Endothelial cell of umbilical vein (primary cell): ENCODE measurements around the gene KPNA2. TPM values are rescaled to one million over a fixed set of nuclear protein-coding genes. Genes with fewer than 3 reads are reported as not detected.
A peak's percentile ranks its signal among the peaks of the same experiment; 100 is the strongest.

Source experiments
- BruUV-seq: library from RNA; stranded (reverse); fragments of 400-500 nt; replicated peaks from 2 replicates; lab custom pipeline; 2021; lab: Mats Ljungman, UMichigan
- CTCF ChIA-PET: fragments of 300-600, 350-600 bp; sonication (Branson Sonifier 250); formaldehyde crosslinking; loops from one replicate; lab custom pipeline; 2021; ENCODE audit warnings: antibody characterized with exemption, inconsistent platforms; lab: Charles Lee
- POLR2A ChIA-PET: fragments of 300-600, 350-600 bp; sonication (Branson Sonifier 250); formaldehyde crosslinking; loops from one replicate; lab custom pipeline; 2021; ENCODE audit warnings: antibody characterized with exemption, inconsistent platforms; lab: Charles Lee
- DNase-seq: peaks from one replicate; pipeline ENCODE4 v3.0.0-alpha.2; 2011; ENCODE audit warnings: low read depth, low spot score
- FAIRE-seq: peaks from 2 replicates; lab custom pipeline; 2011; peaks lifted over from hg19 to GRCh38; lab: Jason Lieb, UNC
- H2AFZ ChIP-seq: 2 replicates; pipeline ENCODE4 v1.6.0; 2012; ENCODE audit warnings: low read depth, low read length, control low read depth, inconsistent platforms
- H3K27ac ChIP-seq: 2 replicates; pipeline ENCODE4 v1.5.1; 2011; ENCODE audit warnings: low read depth, mild to moderate bottlenecking, control low read depth, low read length, moderate library complexity; ENCODE audit not compliant: insufficient read depth
- H3K27me3 ChIP-seq, 2 experiments: 2 replicates each; pipeline versions ENCODE4 v1.6.0 to v1.6.1; 2011; ENCODE audit warnings: low read length in 2 of 2, mixed read lengths in 1 of 2; ENCODE audit not compliant: control insufficient read depth in 2 of 2, insufficient read depth in 2 of 2
- H3K36me3 ChIP-seq, 2 experiments: 2 replicates in 1 of 2; 3 replicates in 1 of 2; pipeline ENCODE4 v1.5.1; 2011; ENCODE audit warnings: low read length in 2 of 2, mild to moderate bottlenecking in 1 of 2, moderate library complexity in 1 of 2; ENCODE audit not compliant: control insufficient read depth in 2 of 2, insufficient read depth in 2 of 2; ENCODE audit errors: extremely low read depth in 1 of 2
- H3K4me1 ChIP-seq: 3 replicates; pipeline ENCODE4 v1.5.1; 2011; ENCODE audit warnings: mild to moderate bottlenecking, low read length; ENCODE audit not compliant: control insufficient read depth, insufficient read depth; ENCODE audit errors: extremely low read depth
- H3K4me2 ChIP-seq: 2 replicates; pipeline ENCODE4 v1.6.1; 2011; ENCODE audit warnings: low read length, control low read depth, mixed read lengths; ENCODE audit not compliant: insufficient read depth
- H3K4me3 ChIP-seq, 3 experiments: fragments of 200-600 bp in 1 of 3; sonication (generic), shearing (Covaris generic) in 1 of 3; replicated peaks in 1 of 3; 2 replicates each; pipeline ENCODE4 v1.5.1; 2011 to 2016; ENCODE audit warnings: control low read depth in 3 of 3, low read length in 3 of 3, mild to moderate bottlenecking in 2 of 3, inconsistent platforms in 1 of 3, low read depth in 1 of 3, moderate library complexity in 1 of 3; ENCODE audit not compliant: insufficient read depth in 1 of 3
- H3K79me2 ChIP-seq: 2 replicates; pipeline ENCODE4 v1.6.0; 2012; ENCODE audit warnings: low read length, inconsistent platforms; ENCODE audit not compliant: control insufficient read depth, insufficient read depth
- H3K9ac ChIP-seq: replicated peaks from 2 replicates; pipeline ENCODE3; 2011; ENCODE audit warnings: low read length, control low read depth; ENCODE audit not compliant: insufficient read depth; ENCODE audit errors: extremely low read depth
- H3K9me1 ChIP-seq: replicated peaks from 3 replicates; pipeline ENCODE4 v1.6.0; 2011; ENCODE audit warnings: mild to moderate bottlenecking, low read length; ENCODE audit not compliant: control insufficient read depth, insufficient read depth; ENCODE audit errors: extremely low read depth
- H3K9me3 ChIP-seq: replicated peaks from 2 replicates; pipeline ENCODE4 v1.5.1; 2012; ENCODE audit warnings: low read length, inconsistent platforms; ENCODE audit not compliant: control insufficient read depth, insufficient read depth
- H4K20me1 ChIP-seq: replicated peaks from 2 replicates; pipeline ENCODE3; 2011; ENCODE audit warnings: mild to moderate bottlenecking, low read length; ENCODE audit not compliant: control insufficient read depth, insufficient read depth; ENCODE audit errors: extremely low read depth
- CTCF ChIP-seq, 2 donors: IDR thresholded peaks; 1 replicate in 1 of 2; 2 replicates in 1 of 2; pipeline ENCODE4 v1.5.1; 2011; ENCODE audit warnings: low read length in 2 of 2, mild to moderate bottlenecking in 2 of 2, moderate library complexity in 2 of 2, control low read depth in 1 of 2, inconsistent platforms in 1 of 2, low read depth in 1 of 2; ENCODE audit not compliant: insufficient read depth in 1 of 2; ENCODE audit errors: extremely low read depth in 1 of 2
- EZH2 ChIP-seq: IDR thresholded peaks from 2 replicates; pipeline ENCODE4 v1.6.1; 2012; ENCODE audit warnings: borderline replicate concordance, low read depth, mild to moderate bottlenecking, moderate library complexity, low read length, inconsistent platforms; ENCODE audit not compliant: severe bottlenecking
- FOS ChIP-seq: IDR thresholded peaks from 2 replicates; pipeline ENCODE4 v1.6.1; 2011; ENCODE audit warnings: mild to moderate bottlenecking, low read length, moderate library complexity, borderline replicate concordance; ENCODE audit not compliant: insufficient read depth
- MYC ChIP-seq: IDR thresholded peaks from one replicate; pipeline ENCODE4 v1.6.1; 2011; ENCODE audit warnings: mild to moderate bottlenecking, low read depth, low read length
- dilution Hi-C: fragments of 300-500 bp; cut with MboI; formaldehyde crosslinking; loops from one replicate; pipeline ENCODE4 v1.15.0; 2019; ENCODE audit warnings: low sequenced_read_pairs; ENCODE audit not compliant: extremely low pct_ligation_motif_present
- intact Hi-C: fragments of 100-400 bp; cut with micrococcal nuclease; formaldehyde crosslinking; loops from one replicate; pipeline ENCODE4 v1.10.0; 2022
- polyA plus RNA-seq, 4 experiments: library from polyadenylated mRNA; depleted of rRNA in 3 of 4; stranded (reverse) in 3 of 4; unstranded in 1 of 4; fragments of >200 nt; gene quantifications; 2 replicates each; pipeline versions ENCODE4 v1.2.1 to v1.2.3, GENCODE V29; 2011 to 2012; ENCODE audit warnings: missing spikeins in 1 of 4
- total RNA-seq: library from RNA; stranded (reverse); gene quantifications from 2 replicates; pipeline ENCODE4 v1.2.3, GENCODE V29; 2021
- TF ChIP-seq, protein P1 (sequence below): IDR thresholded peaks from 2 replicates; pipeline ENCODE4 v1.6.1; 2011; ENCODE audit not compliant: insufficient read depth, insufficient read length

KPNA2 gene
- total and polyA plus RNA-seq, 2 donors (not counting 3 experiments of a cell fraction or from before 2014, with no cell fraction given), result 252 to 382 TPM

DNA sequence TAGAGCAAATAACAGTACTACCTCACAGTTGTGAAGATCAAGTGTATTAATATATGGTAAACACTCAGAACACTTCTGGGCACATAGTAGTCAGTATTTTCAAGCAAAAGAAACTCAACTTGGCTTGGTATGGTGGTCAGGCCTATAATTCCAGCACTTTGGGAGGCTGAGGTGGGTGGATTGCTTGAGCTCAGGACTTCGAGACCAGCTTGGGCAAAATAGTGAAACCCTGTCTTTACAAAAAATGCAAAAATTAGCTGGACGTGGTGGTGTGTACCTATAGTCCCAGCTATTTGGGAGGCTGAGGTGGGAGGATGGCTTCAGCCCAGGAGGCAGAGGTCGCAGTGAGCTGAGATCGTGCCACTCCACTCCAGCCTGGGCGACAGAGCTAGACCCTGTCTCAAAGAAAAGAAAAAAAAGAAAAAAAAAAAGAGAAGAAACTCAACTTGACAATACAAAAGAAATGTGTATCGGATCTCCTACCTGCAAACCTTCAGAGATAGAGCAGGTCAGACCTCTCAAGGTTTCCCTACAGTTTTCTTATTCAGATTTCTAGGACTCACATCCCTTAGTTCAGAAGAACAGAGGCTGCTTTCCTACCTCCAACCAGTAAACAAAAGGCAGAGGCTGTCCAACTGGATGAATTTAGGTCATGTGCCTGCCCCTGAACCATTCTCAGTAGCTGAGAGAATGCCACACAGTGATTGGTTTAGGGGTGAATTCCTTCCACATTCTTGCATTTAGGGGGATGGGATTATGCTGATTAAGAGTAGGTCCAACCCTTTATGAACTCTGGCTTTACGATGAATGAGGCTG lies 1.7 kb upstream of the KPNA2 start:
- no TSS peak for BruUV-seq
- intact Hi-C loops, result loop anchor here (2.0 kb wide), 1 partner anchor 67 kb away; no protein-coding TSS in a partner anchor
- no peak overlapping the region for H3K27ac ChIP-seq

More for the DNA sequence above, 1.7 kb upstream of the KPNA2 start:
- TF ChIP-seq EZH2, result no peak
- no peak for TF ChIP-seq CTCF (IDR thresholded peaks at IDR 0.05; ENCODE audit: extremely low read depth in 1 of 2, insufficient read depth in 1 of 2, low read depth in 1 of 2, low read length in 2 of 2)
- no peak for TF ChIP-seq MYC
- no peak for TF ChIP-seq FOS
- TF ChIP-seq, protein P1, sequence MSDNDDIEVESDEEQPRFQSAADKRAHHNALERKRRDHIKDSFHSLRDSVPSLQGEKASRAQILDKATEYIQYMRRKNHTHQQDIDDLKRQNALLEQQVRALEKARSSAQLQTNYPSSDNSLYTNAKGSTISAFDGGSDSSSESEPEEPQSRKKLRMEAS, result no peak
- peaks cover 2 to 7% of the 10 kb centered on the region in 2 experiments for H3K36me3 ChIP-seq
- no peak for FAIRE-seq
- ChIA-PET POLR2A (no interaction called here), CTCF (interaction anchor here (1.1 kb wide), 1 partner anchor 14 kb away, joined by 3 read pairs; no protein-coding TSS in a partner anchor)
- H3K79me2 ChIP-seq, result peaks cover 34% of the 10 kb centered on the region
- H3K4me2 ChIP-seq, result no peak overlapping the region
- dilution Hi-C loops, result no loop called here
- H3K4me1 ChIP-seq, result peaks cover 19% of the 10 kb centered on the region
- peak overlapping the region; percentile 82 for H2AFZ ChIP-seq
- H4K20me1 ChIP-seq, result no peaks in the 10 kb centered on the region
- H3K27me3 ChIP-seq, result no peaks in the 10 kb centered on the region
- no peak overlapping the region for H3K9ac ChIP-seq
- no peaks in the 10 kb centered on the region for H3K9me1 ChIP-seq
- peak; percentile 68 for DNase-seq
- no peaks in the 10 kb centered on the region for H3K9me3 ChIP-seq
- no peak overlapping the region for H3K4me3 ChIP-seq
